HEK293 (cell line): ENCODE results near the gene FMNL1.
A peak's percentile ranks its signal among the peaks of the same experiment; 100 is the strongest.

Source experiments
- FEZF1 ChIP-seq: fragments of 450-650 bp; formaldehyde crosslinking; IDR thresholded peaks from 2 replicates; pipeline ENCODE4 v1.5.1; 2016; ENCODE audit warnings: missing biosample characterization, missing genetic modification characterization
- GLIS1 ChIP-seq: fragments of 450-650 bp; formaldehyde crosslinking; IDR thresholded peaks from 2 replicates; pipeline ENCODE4 v1.5.1; 2016; ENCODE audit warnings: missing biosample characterization, missing genetic modification characterization
- HOXC10 ChIP-seq: sonication (generic); formaldehyde crosslinking; IDR thresholded peaks from 2 replicates; pipeline ENCODE4 v1.8.1; 2023; ENCODE audit warnings: mild to moderate bottlenecking, missing genetic modification reagents
- HOXD13 ChIP-seq: sonication (generic); formaldehyde crosslinking; IDR thresholded peaks from 2 replicates; pipeline ENCODE4 v1.8.0; 2022; ENCODE audit warnings: missing genetic modification reagents, borderline replicate concordance
- OSR2 ChIP-seq: fragments of 450-650 bp; formaldehyde crosslinking; IDR thresholded peaks from 2 replicates; pipeline ENCODE4 v1.5.1; 2016; ENCODE audit warnings: missing biosample characterization, missing genetic modification characterization
- SP2 ChIP-seq: fragments of 450-650 bp; formaldehyde crosslinking; IDR thresholded peaks from 2 replicates; pipeline ENCODE4 v1.5.1; 2016; ENCODE audit warnings: missing biosample characterization, missing genetic modification characterization
- YY2 ChIP-seq: fragments of 450-650 bp; formaldehyde crosslinking; IDR thresholded peaks from 2 replicates; pipeline ENCODE4 v1.5.1; 2016; ENCODE audit warnings: missing biosample characterization, missing genetic modification characterization
- ZBTB20 ChIP-seq: fragments of 450-650 bp; formaldehyde crosslinking; IDR thresholded peaks from 2 replicates; pipeline ENCODE4 v1.5.1; 2016; ENCODE audit warnings: missing biosample characterization, missing genetic modification characterization
- ZBTB21 ChIP-seq: fragments of 450-650 bp; formaldehyde crosslinking; IDR thresholded peaks from 2 replicates; pipeline ENCODE4 v1.5.1; 2017; ENCODE audit warnings: missing biosample characterization, missing genetic modification characterization
- ZBTB8A ChIP-seq: fragments of 450-650 bp; formaldehyde crosslinking; IDR thresholded peaks from 2 replicates; pipeline ENCODE4 v1.5.1; 2016; ENCODE audit warnings: missing biosample characterization, missing genetic modification characterization
- ZFHX2 ChIP-seq: fragments of 450-650 bp; formaldehyde crosslinking; conservative IDR thresholded peaks from 2 replicates; pipeline ENCODE4 v1.5.1; 2016; ENCODE audit warnings: missing biosample characterization, missing genetic modification characterization
- ZFP41 ChIP-seq: fragments of 450-650 bp; formaldehyde crosslinking; IDR thresholded peaks from 2 replicates; pipeline ENCODE4 v1.5.1; 2016; ENCODE audit warnings: missing biosample characterization, missing genetic modification characterization, borderline replicate concordance
- ZFP69B ChIP-seq: fragments of 450-650 bp; formaldehyde crosslinking; IDR thresholded peaks from 2 replicates; pipeline ENCODE4 v1.5.1; 2016; ENCODE audit warnings: missing biosample characterization, missing genetic modification characterization
- ZIC2 ChIP-seq: fragments of 450-650 bp; formaldehyde crosslinking; IDR thresholded peaks from 2 replicates; pipeline ENCODE4 v1.5.1; 2016; ENCODE audit warnings: missing biosample characterization, missing genetic modification characterization
- ZNF133 ChIP-seq: fragments of 450-650 bp; formaldehyde crosslinking; IDR thresholded peaks from 2 replicates; pipeline ENCODE4 v1.5.1; 2016; ENCODE audit warnings: missing biosample characterization, missing genetic modification characterization
- ZNF19 ChIP-seq: fragments of 450-650 bp; formaldehyde crosslinking; IDR thresholded peaks from 2 replicates; pipeline ENCODE4; 2016; ENCODE audit warnings: missing biosample characterization, missing genetic modification characterization, low read depth
- ZNF266 ChIP-seq: fragments of 450-650 bp; formaldehyde crosslinking; IDR thresholded peaks from 2 replicates; pipeline ENCODE4 v1.5.1; 2016; ENCODE audit warnings: missing biosample characterization, missing genetic modification characterization, low read depth
- ZNF292 ChIP-seq: fragments of 450-650 bp; formaldehyde crosslinking; IDR thresholded peaks from 2 replicates; pipeline ENCODE4 v1.5.1; 2016; ENCODE audit warnings: low read depth, missing biosample characterization, missing genetic modification characterization, borderline replicate concordance
- ZNF311 ChIP-seq: fragments of 450-650 bp; formaldehyde crosslinking; IDR thresholded peaks from 2 replicates; pipeline ENCODE4 v1.5.1; 2017; ENCODE audit warnings: missing biosample characterization, missing genetic modification characterization, borderline replicate concordance
- ZNF416 ChIP-seq: fragments of 450-650 bp; formaldehyde crosslinking; IDR thresholded peaks from 2 replicates; pipeline ENCODE4 v1.5.1; 2016; ENCODE audit warnings: missing biosample characterization, missing genetic modification characterization
- ZNF514 ChIP-seq: fragments of 450-650 bp; formaldehyde crosslinking; IDR thresholded peaks from 2 replicates; pipeline ENCODE4 v1.5.1; 2016; ENCODE audit warnings: missing biosample characterization, missing genetic modification characterization
- ZNF521 ChIP-seq: fragments of 450-650 bp; formaldehyde crosslinking; IDR thresholded peaks from 2 replicates; pipeline ENCODE4 v1.5.1; 2017; ENCODE audit warnings: missing biosample characterization, mild to moderate bottlenecking, missing genetic modification characterization
- ZNF558 ChIP-seq: fragments of 450-650 bp; formaldehyde crosslinking; IDR thresholded peaks from 2 replicates; pipeline ENCODE4 v1.5.1; 2016; ENCODE audit warnings: missing biosample characterization, missing genetic modification characterization
- ZNF561 ChIP-seq: fragments of 450-650 bp; IDR thresholded peaks from 2 replicates; pipeline ENCODE4 v1.5.1; 2018; ENCODE audit warnings: missing biosample characterization, missing genetic modification characterization, borderline replicate concordance
- ZNF747 ChIP-seq: fragments of 450-650 bp; formaldehyde crosslinking; IDR thresholded peaks from 2 replicates; pipeline ENCODE4 v1.5.1; 2016; ENCODE audit warnings: missing biosample characterization, missing genetic modification characterization
- ZNF785 ChIP-seq: fragments of 450-650 bp; formaldehyde crosslinking; IDR thresholded peaks from 2 replicates; pipeline ENCODE4 v1.5.1; 2016; ENCODE audit warnings: missing biosample characterization, missing genetic modification characterization
- TF ChIP-seq, protein P1 (sequence below): fragments of 450-650 bp; formaldehyde crosslinking; IDR thresholded peaks from 2 replicates; pipeline ENCODE4 v1.5.1; 2017; ENCODE audit warnings: missing biosample characterization, mild to moderate bottlenecking, missing genetic modification characterization, moderate library complexity
- TF ChIP-seq, protein P2 (sequence below): IDR thresholded peaks from 2 replicates; pipeline ENCODE4 v1.6.1; 2011; ENCODE audit warnings: mild to moderate bottlenecking, low read depth, low read length, borderline replicate concordance
- TF ChIP-seq, protein P3 (sequence below): fragments of 450-650 bp; formaldehyde crosslinking; IDR thresholded peaks from 2 replicates; pipeline ENCODE4 v1.5.1; 2016; ENCODE audit warnings: missing biosample characterization, missing genetic modification characterization
- TF ChIP-seq, protein P4 (sequence below): fragments of 450-650 bp; formaldehyde crosslinking; IDR thresholded peaks from 2 replicates; pipeline ENCODE4 v1.5.1; 2016; ENCODE audit warnings: missing biosample characterization, missing genetic modification characterization
- TF ChIP-seq, protein P5 (sequence below): sonication (generic); formaldehyde crosslinking; IDR thresholded peaks from 2 replicates; pipeline ENCODE4 v1.8.1; 2022; ENCODE audit warnings: mild to moderate bottlenecking, moderate library complexity, missing genetic modification reagents
- TF ChIP-seq, protein P6 (sequence below): fragments of 450-650 bp; formaldehyde crosslinking; IDR thresholded peaks from 2 replicates; pipeline ENCODE4 v1.5.1; 2016; ENCODE audit warnings: missing biosample characterization, missing genetic modification characterization
- TF ChIP-seq, protein P7 (sequence below): fragments of 450-650 bp; formaldehyde crosslinking; IDR thresholded peaks from 2 replicates; pipeline ENCODE4 v1.5.1; 2017; ENCODE audit warnings: missing biosample characterization, missing genetic modification characterization

FMNL1 gene

DNA sequence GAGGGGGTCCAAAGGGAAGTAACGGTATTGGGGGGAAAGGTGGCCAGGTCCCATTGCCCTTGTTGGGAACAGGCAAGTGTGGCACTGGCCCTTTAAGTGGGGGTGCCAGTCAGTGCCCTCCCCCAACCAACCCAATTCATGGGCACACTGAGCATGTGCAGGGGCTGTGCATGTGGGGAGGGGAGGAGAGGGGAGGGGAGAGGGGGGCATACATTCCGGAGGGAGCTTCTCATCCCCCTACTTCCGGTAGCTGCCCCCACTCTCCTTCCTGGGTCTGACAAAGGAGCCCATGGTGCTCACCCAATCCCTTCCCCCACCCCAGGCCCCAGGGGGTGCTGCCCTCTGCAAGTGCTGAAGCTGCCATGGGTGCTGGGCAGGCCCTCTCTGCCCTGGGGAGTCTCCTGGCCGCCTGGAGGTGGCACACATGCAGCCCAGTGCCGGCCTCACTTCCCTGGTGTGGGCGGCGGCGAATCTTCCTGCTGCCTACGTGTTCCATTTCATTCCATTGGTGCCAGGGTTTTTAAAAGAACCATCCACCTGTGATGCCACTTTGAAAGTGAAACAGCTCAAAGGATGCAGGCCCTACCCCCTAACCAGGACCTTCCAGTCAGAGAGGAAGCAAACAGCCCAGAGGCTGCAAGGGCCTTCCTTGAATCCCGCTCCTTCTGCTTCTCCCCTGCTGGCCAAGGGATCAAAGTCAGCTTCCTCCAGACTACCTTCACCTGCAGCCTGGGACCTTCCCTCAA, 49.0 kb upstream of the FMNL1 start (continued):
- TF ChIP-seq, protein P1, sequence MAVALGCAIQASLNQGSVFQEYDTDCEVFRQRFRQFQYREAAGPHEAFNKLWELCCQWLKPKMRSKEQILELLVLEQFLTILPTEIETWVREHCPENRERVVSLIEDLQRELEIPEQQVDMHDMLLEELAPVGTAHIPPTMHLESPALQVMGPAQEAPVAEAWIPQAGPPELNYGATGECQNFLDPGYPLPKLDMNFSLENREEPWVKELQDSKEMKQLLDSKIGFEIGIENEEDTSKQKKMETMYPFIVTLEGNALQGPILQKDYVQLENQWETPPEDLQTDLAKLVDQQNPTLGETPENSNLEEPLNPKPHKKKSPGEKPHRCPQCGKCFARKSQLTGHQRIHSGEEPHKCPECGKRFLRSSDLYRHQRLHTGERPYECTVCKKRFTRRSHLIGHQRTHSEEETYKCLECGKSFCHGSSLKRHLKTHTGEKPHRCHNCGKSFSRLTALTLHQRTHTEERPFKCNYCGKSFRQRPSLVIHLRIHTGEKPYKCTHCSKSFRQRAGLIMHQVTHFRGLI (tag by site-specific recombination) = no peak
- TF ChIP-seq HOXC10 (no peak), ZNF514 (tag by site-specific recombination) (no peak), ZNF311 (tag by site-specific recombination) (no peak), ZFP69B (tag by site-specific recombination) (no peak), ZNF558 (tag by site-specific recombination) (no peak), ZNF266 (tag by site-specific recombination) (no peak), ZIC2 (tag by site-specific recombination) (peak; percentile 46), HOXD13 (CRISPR knock-in tag) (no peak), ZNF561 (tag by site-specific recombination) (no peak), ZNF292 (no peak), ZNF19 (tag by site-specific recombination) (no peak), ZBTB21 (0 out of 2 replicates have a peak, but pooled peaks have one; percentile 25), OSR2 (tag by site-specific recombination) (no peak), ZNF747 (tag by site-specific recombination) (no peak), ZNF416 (tag by site-specific recombination) (no peak), YY2 (tag by site-specific recombination) (no peak), ZNF521 (tag by site-specific recombination) (no peak), ZBTB20 (tag by site-specific recombination) (no peak), GLIS1 (tag by site-specific recombination) (peak; percentile 58), ZFHX2 (tag by site-specific recombination) (peak; percentile 80), ZFP41 (no peak), ZBTB8A (tag by site-specific recombination) (peak; percentile 20; the same call in 1 of the 2 replicates), ZNF133 (tag by site-specific recombination) (no peak), ZNF785 (tag by site-specific recombination) (no peak), SP2 (tag by site-specific recombination) (peak; percentile 15), FEZF1 (tag by site-specific recombination) (no peak)
- TF ChIP-seq, protein P2, sequence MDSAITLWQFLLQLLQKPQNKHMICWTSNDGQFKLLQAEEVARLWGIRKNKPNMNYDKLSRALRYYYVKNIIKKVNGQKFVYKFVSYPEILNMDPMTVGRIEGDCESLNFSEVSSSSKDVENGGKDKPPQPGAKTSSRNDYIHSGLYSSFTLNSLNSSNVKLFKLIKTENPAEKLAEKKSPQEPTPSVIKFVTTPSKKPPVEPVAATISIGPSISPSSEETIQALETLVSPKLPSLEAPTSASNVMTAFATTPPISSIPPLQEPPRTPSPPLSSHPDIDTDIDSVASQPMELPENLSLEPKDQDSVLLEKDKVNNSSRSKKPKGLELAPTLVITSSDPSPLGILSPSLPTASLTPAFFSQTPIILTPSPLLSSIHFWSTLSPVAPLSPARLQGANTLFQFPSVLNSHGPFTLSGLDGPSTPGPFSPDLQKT = no peak
- TF ChIP-seq, protein P3, sequence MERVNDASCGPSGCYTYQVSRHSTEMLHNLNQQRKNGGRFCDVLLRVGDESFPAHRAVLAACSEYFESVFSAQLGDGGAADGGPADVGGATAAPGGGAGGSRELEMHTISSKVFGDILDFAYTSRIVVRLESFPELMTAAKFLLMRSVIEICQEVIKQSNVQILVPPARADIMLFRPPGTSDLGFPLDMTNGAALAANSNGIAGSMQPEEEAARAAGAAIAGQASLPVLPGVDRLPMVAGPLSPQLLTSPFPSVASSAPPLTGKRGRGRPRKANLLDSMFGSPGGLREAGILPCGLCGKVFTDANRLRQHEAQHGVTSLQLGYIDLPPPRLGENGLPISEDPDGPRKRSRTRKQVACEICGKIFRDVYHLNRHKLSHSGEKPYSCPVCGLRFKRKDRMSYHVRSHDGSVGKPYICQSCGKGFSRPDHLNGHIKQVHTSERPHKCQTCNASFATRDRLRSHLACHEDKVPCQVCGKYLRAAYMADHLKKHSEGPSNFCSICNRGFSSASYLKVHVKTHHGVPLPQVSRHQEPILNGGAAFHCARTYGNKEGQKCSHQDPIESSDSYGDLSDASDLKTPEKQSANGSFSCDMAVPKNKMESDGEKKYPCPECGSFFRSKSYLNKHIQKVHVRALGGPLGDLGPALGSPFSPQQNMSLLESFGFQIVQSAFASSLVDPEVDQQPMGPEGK (tag by site-specific recombination) = peak; percentile 39; the same call in 1 of the 2 replicates
- TF ChIP-seq, protein P4, sequence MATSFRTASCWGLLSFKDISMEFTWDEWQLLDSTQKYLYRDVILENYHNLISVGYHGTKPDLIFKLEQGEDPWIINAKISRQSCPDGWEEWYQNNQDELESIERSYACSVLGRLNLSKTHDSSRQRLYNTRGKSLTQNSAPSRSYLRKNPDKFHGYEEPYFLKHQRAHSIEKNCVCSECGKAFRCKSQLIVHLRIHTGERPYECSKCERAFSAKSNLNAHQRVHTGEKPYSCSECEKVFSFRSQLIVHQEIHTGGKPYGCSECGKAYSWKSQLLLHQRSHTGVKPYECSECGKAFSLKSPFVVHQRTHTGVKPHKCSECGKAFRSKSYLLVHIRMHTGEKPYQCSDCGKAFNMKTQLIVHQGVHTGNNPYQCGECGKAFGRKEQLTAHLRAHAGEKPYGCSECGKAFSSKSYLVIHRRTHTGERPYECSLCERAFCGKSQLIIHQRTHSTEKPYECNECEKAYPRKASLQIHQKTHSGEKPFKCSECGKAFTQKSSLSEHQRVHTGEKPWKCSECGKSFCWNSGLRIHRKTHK = no peak
- TF ChIP-seq, protein P5, sequence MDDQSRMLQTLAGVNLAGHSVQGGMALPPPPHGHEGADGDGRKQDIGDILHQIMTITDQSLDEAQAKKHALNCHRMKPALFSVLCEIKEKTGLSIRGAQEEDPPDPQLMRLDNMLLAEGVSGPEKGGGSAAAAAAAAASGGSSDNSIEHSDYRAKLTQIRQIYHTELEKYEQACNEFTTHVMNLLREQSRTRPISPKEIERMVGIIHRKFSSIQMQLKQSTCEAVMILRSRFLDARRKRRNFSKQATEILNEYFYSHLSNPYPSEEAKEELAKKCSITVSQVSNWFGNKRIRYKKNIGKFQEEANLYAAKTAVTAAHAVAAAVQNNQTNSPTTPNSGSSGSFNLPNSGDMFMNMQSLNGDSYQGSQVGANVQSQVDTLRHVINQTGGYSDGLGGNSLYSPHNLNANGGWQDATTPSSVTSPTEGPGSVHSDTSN (CRISPR knock-in tag) = 0 out of 2 replicates have a peak, but pooled peaks have one; percentile 21
- TF ChIP-seq, protein P6, sequence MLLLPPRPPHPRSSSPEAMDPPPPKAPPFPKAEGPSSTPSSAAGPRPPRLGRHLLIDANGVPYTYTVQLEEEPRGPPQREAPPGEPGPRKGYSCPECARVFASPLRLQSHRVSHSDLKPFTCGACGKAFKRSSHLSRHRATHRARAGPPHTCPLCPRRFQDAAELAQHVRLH (tag by site-specific recombination) = peak; percentile 46; the same call in 1 of the 2 replicates
- TF ChIP-seq, protein P7, sequence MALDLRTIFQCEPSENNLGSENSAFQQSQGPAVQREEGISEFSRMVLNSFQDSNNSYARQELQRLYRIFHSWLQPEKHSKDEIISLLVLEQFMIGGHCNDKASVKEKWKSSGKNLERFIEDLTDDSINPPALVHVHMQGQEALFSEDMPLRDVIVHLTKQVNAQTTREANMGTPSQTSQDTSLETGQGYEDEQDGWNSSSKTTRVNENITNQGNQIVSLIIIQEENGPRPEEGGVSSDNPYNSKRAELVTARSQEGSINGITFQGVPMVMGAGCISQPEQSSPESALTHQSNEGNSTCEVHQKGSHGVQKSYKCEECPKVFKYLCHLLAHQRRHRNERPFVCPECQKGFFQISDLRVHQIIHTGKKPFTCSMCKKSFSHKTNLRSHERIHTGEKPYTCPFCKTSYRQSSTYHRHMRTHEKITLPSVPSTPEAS (tag by site-specific recombination) = no peak
